Occipital lobe (tissue), 2 donors: ENCODE data around the gene MLC1. TPM values are rescaled to one million over a fixed set of nuclear protein-coding genes. Genes with fewer than 3 reads are reported as not detected.

Experiments
- DNase-seq: peaks from one replicate; lab custom pipeline; 2025; lab: John Stamatoyannopoulos, UW
- total RNA-seq: library from RNA; depleted of rRNA; stranded (reverse); fragments of >200 nt; gene quantifications from one replicate; pipeline ENCODE4 v1.2.3, GENCODE V29; 2014

Gene MLC1
- total RNA-seq: 32.6 TPM

DNA sequence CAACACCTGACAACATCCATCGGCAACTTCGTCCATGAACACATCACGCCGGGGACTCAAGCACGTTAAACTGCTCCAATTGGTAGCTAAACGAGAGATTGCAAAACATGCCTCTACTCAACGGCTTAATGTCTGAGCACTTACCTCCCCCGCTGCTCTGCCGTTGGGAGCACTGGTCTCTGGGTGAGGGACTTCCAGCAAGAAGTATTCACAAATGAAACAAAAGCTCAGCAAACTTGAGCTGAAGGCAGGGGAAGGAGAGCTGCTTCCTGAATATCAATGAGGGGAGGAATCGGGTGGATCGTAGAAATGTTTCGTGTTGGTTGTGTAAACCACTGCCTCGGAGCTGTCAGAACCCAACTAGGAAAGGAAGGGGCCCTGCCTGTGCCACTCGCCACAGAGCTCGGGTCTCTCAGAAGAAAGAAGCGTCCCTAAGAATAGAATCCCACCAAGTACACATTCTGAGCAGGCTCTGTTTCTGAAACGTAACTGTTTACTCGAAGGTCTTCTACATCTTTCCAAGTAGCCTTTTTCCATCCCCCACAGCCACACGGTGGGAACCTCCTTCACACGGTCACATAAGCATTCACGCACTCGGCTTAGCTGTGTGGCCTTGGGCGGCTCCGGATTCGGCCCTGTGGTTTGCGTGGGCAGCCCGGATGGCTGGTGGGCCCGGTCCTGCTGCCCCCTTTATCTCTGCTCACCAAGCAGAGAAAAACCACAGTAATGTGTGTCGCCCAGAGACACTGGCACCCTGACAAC lies at the start of gene MLC1:
Gene MLC1 (minus strand): TSS at position 216 of the 762 bp plus-strand sequence. CDS start 524 bp downstream, outside the sequence.
- no peak for DNase-seq

GRCh38 chr22:50134481-50134880 lies 49.3 kb upstream of the MLC1 start:
- DNase-seq: no peak

DNA sequence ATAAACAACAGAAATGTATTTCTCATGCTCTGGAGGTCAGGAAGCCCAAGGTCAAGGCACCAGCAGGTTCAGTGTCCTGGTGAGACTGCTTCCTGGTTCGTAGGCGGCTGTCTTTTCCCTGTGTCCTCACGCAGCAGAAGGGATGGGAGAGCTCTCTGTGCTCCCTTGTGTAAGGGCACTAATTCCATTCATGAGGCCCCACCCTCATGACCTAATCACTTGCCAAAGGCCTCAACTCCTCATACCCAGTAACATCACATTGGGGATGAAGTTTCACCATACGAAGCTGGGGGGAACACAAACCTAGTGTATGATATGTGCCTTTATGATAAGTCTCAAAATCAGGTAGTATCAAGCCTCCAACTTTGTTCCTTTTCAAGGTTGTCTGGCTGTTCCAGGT lies 46.7 kb upstream of the MLC1 start:
- no peak for DNase-seq

GRCh38 chr22:50129121-50129736 lies 44.0 kb upstream of the MLC1 start:
- DNase-seq: no peak

DNA sequence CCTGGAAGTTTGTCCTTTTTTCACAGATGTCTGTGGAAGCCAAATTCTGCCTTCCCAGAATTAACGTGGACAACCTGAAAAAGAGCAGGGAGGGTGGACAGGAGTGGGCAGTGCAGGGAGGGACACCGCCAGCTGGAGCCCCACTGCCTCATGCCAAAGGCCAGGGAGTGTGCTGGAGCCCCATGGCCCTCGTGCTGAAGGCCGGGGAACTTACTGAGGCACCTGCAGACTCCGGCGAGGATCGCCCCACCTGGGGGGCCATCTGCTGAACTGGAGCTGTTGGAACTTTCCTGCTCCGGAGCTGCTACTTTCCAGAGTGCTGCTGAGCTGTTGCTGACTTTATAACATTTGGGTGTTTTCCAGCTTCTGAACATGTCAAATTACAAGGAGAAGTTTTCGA lies 39.8 kb upstream of the MLC1 start:
- no peak for DNase-seq

- no peak for DNase-seq
Measured at GRCh38 chr22:50123119-50123518, 37.9 kb upstream of the MLC1 start.

GRCh38 chr22:50121202-50121740 lies 36.0 kb upstream of the MLC1 start:
- no peak for DNase-seq

DNA sequence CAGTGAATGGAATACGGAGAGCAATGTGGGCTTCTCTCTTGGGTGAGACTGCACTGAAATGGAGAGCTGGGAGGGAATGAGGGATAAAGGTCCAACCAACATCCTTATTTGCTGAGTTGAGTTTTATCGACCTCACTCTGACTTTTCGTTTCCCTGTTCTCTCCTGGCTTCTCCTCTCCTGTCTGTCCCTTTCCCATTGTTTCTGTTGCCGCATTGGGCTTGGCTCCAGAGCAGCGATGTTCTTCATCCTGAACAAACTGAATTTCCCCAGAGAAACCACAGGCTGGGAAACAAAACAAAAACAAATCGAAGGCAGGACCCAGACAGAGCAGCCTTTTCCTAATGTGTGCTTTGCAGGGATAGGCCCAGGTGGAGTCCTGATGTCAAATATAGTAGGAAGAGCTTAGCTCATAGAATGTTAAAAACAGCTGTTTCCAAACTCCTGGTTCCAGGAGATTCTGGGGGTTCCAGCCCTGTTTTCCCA lies 34.6 kb upstream of the MLC1 start:
- DNase-seq: no peak

- no peak for DNase-seq
Measured at GRCh38 chr22:50119169-50119767, 34.0 kb upstream of the MLC1 start.

DNA sequence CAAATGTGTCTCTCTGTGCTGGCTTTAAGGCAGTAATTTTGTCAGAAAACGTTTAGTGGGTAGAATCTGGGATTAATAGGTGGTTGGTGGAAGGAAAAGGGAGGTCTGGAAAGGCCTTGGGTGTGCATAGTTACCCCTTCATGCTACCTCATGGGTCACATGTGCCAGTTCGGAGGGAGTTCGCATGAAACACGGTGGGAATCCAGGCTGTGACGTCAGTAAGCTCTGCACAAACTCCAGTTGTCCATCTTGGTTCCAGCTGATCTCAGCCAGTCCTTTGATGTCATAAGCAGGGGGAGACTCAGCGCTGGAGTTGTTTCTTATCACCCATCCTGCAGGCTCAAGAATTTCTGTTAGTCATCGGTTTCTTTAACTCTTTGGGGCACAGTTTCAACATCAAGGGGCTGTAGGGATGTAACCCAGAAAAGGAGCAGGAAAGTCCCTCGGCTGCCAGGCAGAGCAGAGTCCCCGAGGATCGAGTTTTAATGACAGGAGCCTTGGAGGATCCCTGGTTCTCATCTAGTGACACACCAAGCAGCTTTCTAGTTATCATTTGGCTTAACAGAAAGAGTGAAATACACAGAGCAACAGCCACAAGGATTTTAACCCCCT lies 33.4 kb upstream of the MLC1 start:
- no peak for DNase-seq

GRCh38 chr22:50118129-50118528 lies 32.9 kb upstream of the MLC1 start:
- DNase-seq: no peak

GRCh38 chr22:50117168-50117762 lies 32.0 kb upstream of the MLC1 start:
- DNase-seq: no peak

GRCh38 chr22:50115693-50116092 lies 30.5 kb upstream of the MLC1 start:
- no peak for DNase-seq

GRCh38 chr22:50114221-50115021 lies 29.2 kb upstream of the MLC1 start:
- DNase-seq: no peak

- DNase-seq: no peak
Measured at GRCh38 chr22:50112151-50113118, 27.2 kb upstream of the MLC1 start.

- DNase-seq: no peak
Measured at GRCh38 chr22:50111056-50111455, 25.8 kb upstream of the MLC1 start.

GRCh38 chr22:50107529-50107928 lies 22.3 kb upstream of the MLC1 start:
- no peak for DNase-seq

DNA sequence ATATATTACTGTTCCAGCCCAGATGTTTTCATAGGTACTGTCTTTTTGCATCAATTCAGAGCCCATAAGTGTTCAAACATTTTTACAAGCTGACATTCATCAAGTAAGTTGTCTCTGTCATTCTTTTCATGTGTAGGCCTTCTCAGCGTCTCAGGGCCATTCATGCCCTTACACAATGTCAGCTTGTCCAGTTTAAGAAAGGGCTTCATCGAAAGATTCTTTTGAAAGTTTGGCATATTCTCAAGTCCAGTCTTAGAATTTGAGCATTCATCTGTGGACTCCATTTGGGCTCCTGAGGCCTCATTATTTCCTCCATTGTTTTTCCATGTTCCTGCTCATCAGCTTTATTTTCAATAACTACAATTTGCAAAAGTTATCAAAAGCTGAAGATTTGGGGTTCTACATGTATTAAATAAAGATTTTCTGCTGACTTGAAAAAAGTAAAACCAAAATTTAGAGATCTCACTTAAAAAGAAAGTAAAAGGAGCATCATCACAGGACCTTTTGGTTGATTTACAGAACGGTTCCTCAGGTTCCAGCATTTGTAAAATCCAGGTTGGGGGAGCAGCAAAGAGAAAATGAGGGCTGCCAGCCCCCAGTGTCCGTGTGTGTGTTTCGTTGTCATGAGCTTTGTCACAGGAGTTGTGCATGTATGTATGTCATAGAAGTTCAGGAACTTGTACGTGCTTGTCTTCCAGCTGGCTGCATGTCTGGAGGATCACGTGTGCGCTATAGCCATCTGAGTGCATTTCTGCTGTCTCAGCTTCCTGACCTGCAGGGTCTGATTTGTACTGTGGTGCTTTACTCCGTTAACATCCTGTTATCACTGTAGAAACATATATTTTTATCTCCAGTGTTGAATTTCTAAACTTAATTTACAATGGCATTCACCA lies 20.2 kb upstream of the MLC1 start:
- DNase-seq: no peak
